ENCODE results near the gene HAUS1.

GRCh38 chr18:46148810-46149209 is 44.6 kb downstream of the HAUS1 start:
- no peak for TF ChIP-seq USF2 (CRISPR knock-in tag; IDR thresholded peaks at IDR 0.05)
- TF ChIP-seq CTCF (IDR thresholded peaks at IDR 0.05): peak; percentile 68
- no peak for TF ChIP-seq TEAD1 (CRISPR knock-in tag; IDR thresholded peaks at IDR 0.05)
- no peak for TF ChIP-seq ZBTB21 (CRISPR knock-in tag; IDR thresholded peaks at IDR 0.05; ENCODE audit: borderline replicate concordance)
- no peak for TF ChIP-seq TCF7 (CRISPR knock-in tag; IDR thresholded peaks at IDR 0.05; ENCODE audit: low read depth)
- TF ChIP-seq ZNF232 (CRISPR knock-in tag; IDR thresholded peaks at IDR 0.05): no peak
- TF ChIP-seq IRF1 (CRISPR knock-in tag; IDR thresholded peaks at IDR 0.05): no peak
- no peak for TF ChIP-seq FOXP4 (CRISPR knock-in tag; IDR thresholded peaks at IDR 0.05)
- no peak for TF ChIP-seq E2F4 (CRISPR knock-in tag; IDR thresholded peaks at IDR 0.05; ENCODE audit: borderline replicate concordance, low read depth)
- no peak for TF ChIP-seq ZNF138 (CRISPR knock-in tag; conservative IDR thresholded peaks at IDR 0.05)
- TF ChIP-seq ATF2 (CRISPR knock-in tag; IDR thresholded peaks at IDR 0.05; ENCODE audit: borderline replicate concordance, low read depth): no peak
- TF ChIP-seq SP1 (CRISPR knock-in tag; conservative IDR thresholded peaks at IDR 0.05): no peak

Data from WTC11 (cell line).